Natural killer cell (primary cell): Measurements from ENCODE around the gene CFAP99. TPM values are rescaled to one million over a fixed set of nuclear protein-coding genes. Genes with fewer than 3 reads are reported as not detected.

Source experiments
- ATAC-seq, 3 donors: fragments of 150-1000 bp in 2 of 3; fragments of 200-7000 bp in 1 of 3; cut with Tn5 transposase; 1 replicate in 1 of 3; 2 replicates in 2 of 3; pipeline ENCODE4 v1.10.0; 2021; ENCODE audit warnings: mild to moderate bottlenecking in 2 of 3, moderate library complexity in 2 of 3
- DNase-seq, 2 donors: peaks; one replicate each; pipeline versions ENCODE4 v3.0.0 to v3.0.0-alpha.2; 2013 to 2021; ENCODE audit warnings: mixed read lengths in 1 of 2
- H3K27ac ChIP-seq: one replicate; pipeline ENCODE4 v1.5.1; 2013; ENCODE audit warnings: mild to moderate bottlenecking, low read length
- H3K27me3 ChIP-seq: one replicate; pipeline ENCODE4 v1.6.1; 2013; ENCODE audit warnings: low read length; ENCODE audit not compliant: control insufficient read depth, insufficient read depth
- H3K36me3 ChIP-seq: one replicate; pipeline ENCODE4 v1.6.1; 2013; ENCODE audit warnings: low read length; ENCODE audit not compliant: control insufficient read depth, insufficient read depth
- H3K4me1 ChIP-seq: one replicate; pipeline ENCODE4 v1.6.1; 2013; ENCODE audit warnings: low read length; ENCODE audit not compliant: control insufficient read depth, insufficient read depth
- H3K4me3 ChIP-seq: one replicate; pipeline ENCODE4 v1.5.1; 2013; ENCODE audit warnings: low read length
- H3K9me3 ChIP-seq: one replicate; pipeline ENCODE4 v1.6.1; 2013; ENCODE audit warnings: low read length; ENCODE audit not compliant: control insufficient read depth, insufficient read depth
- H3K27ac Mint-ChIP-seq, 2 donors: one replicate each; pipeline ENCODE4 v1.8.0; 2022; ENCODE audit warnings: mild to moderate bottlenecking in 2 of 2, mixed read lengths in 2 of 2, moderate library complexity in 1 of 2
- H3K27me3 Mint-ChIP-seq, 2 donors: one replicate each; pipeline ENCODE4 v1.8.0; 2022; ENCODE audit warnings: low read depth in 2 of 2, mixed read lengths in 2 of 2
- H3K36me3 Mint-ChIP-seq: one replicate; pipeline ENCODE4 v1.8.0; 2022; ENCODE audit warnings: mixed read lengths
- H3K4me1 Mint-ChIP-seq, 2 donors: one replicate each; pipeline ENCODE4 v1.8.0; 2022; ENCODE audit warnings: mixed read lengths in 2 of 2
- H3K4me3 Mint-ChIP-seq: one replicate; pipeline ENCODE4 v1.8.0; 2022; ENCODE audit warnings: mild to moderate bottlenecking, moderate library complexity, mixed read lengths
- H3K9me3 Mint-ChIP-seq, 2 donors: one replicate each; pipeline ENCODE4 v1.8.0; 2022; ENCODE audit warnings: mixed read lengths in 2 of 2
- WGBS: methylation state at CpG from one replicate; pipeline ENCODE4 v1.1.7; 2013; ENCODE audit warnings: missing lambda C conversion rate; ENCODE audit not compliant: insufficient coverage; 5-methylcytosine and 5-hydroxymethylcytosine counted together
- intact Hi-C: fragments of 100-400 bp; cut with micrococcal nuclease; formaldehyde crosslinking; loops from one replicate; pipeline ENCODE4 v1.14.2; 2022
- total RNA-seq, 4 donors: library from RNA; stranded (reverse); fragments of 120-200 nt in 1 of 4; gene quantifications; one replicate each; pipeline versions ENCODE4 v1.2.3 to v1.2.4, GENCODE V29; 2013 to 2022
- TF ChIP-seq, protein P1 (sequence below): fragments of 200-600 bp; IDR thresholded peaks from one replicate; pipeline ENCODE4 v1.8.0; 2022; ENCODE audit warnings: antibody characterized with exemption

CFAP99 gene
- total RNA-seq, 3 donors from 2014 or later (not counting 1 experiment from before 2014, with no cell fraction given) = not detected

DNA sequence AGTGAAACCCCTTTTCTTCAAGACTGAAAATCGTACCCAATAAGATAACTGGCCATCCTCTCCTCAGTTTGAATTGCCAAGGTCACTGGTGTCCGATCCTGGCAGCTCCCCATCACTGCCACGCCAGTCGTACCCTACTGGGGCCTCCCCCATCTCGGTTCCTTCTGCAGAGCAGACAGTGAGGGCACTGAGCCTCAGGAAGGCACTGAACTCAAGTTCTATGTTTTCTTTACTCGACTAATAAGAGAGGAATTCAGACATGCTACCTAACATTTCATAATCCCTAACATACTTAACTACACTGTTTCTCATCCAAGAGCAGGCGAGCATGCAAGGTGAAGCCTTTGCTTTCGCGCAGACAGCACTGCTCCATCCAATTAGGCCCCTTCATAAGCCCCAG, 23.7 kb upstream of the CFAP99 start:
- Mint-ChIP-seq H3K9me3 (no peaks in the 10 kb centered on the region), H3K36me3 (no peaks in the 10 kb centered on the region), H3K4me3 (peak overlapping the region; percentile 40), H3K27ac (no peak overlapping the region), H3K27me3 (peaks cover 0 to 3% of the 10 kb centered on the region in 2 donors), H3K4me1 (peaks cover 54 to 74% of the 10 kb centered on the region in 2 donors)
- H3K4me1 ChIP-seq = peaks cover 35% of the 10 kb centered on the region
- TF ChIP-seq, protein P1, sequence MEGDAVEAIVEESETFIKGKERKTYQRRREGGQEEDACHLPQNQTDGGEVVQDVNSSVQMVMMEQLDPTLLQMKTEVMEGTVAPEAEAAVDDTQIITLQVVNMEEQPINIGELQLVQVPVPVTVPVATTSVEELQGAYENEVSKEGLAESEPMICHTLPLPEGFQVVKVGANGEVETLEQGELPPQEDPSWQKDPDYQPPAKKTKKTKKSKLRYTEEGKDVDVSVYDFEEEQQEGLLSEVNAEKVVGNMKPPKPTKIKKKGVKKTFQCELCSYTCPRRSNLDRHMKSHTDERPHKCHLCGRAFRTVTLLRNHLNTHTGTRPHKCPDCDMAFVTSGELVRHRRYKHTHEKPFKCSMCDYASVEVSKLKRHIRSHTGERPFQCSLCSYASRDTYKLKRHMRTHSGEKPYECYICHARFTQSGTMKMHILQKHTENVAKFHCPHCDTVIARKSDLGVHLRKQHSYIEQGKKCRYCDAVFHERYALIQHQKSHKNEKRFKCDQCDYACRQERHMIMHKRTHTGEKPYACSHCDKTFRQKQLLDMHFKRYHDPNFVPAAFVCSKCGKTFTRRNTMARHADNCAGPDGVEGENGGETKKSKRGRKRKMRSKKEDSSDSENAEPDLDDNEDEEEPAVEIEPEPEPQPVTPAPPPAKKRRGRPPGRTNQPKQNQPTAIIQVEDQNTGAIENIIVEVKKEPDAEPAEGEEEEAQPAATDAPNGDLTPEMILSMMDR = no peak
- H3K27ac ChIP-seq = no peak overlapping the region
- DNase-seq = no peak
- intact Hi-C loops = no loop called here
- WGBS = 88% methylated on average over 9 of the region's 9 CpGs
- no peak for ATAC-seq
- H3K27me3 ChIP-seq = no peaks in the 10 kb centered on the region
- H3K4me3 ChIP-seq = no peak overlapping the region
- no peaks in the 10 kb centered on the region for H3K9me3 ChIP-seq
- H3K36me3 ChIP-seq = no peaks in the 10 kb centered on the region

GRCh38 chr4:2395584-2395983, 23.2 kb upstream of the CFAP99 start:
- DNase-seq (no peak), ATAC-seq (no peak)
- 85% methylated on average over 9 of the region's 9 CpGs for WGBS
- Histone ChIP-seq H3K4me1 (peaks cover 32% of the 10 kb centered on the region), H3K27ac (no peak overlapping the region), H3K4me3 (no peak overlapping the region), H3K36me3 (no peaks in the 10 kb centered on the region), H3K9me3 (no peaks in the 10 kb centered on the region), H3K27me3 (no peaks in the 10 kb centered on the region)
- Mint-ChIP-seq H3K27me3 (peaks cover 0 to 3% of the 10 kb centered on the region in 2 donors), H3K4me3 (no peak overlapping the region), H3K4me1 (peaks cover 54 to 74% of the 10 kb centered on the region in 2 donors), H3K36me3 (no peaks in the 10 kb centered on the region), H3K9me3 (no peaks in the 10 kb centered on the region), H3K27ac (no peak overlapping the region)
- TF ChIP-seq, protein P1 = no peak
- intact Hi-C loops = no loop called here

- Mint-ChIP-seq H3K36me3 (no peaks in the 10 kb centered on the region), H3K27ac (no peak overlapping the region), H3K27me3 (no peaks in the 10 kb centered on the region), H3K4me3 (no peak overlapping the region), H3K9me3 (no peaks in the 10 kb centered on the region), H3K4me1 (peaks cover 50 to 73% of the 10 kb centered on the region in 2 donors)
- intact Hi-C loops = no loop called here
- Histone ChIP-seq H3K27me3 (no peaks in the 10 kb centered on the region), H3K4me1 (peaks cover 33% of the 10 kb centered on the region), H3K4me3 (no peak overlapping the region), H3K36me3 (no peaks in the 10 kb centered on the region), H3K9me3 (no peaks in the 10 kb centered on the region), H3K27ac (no peak overlapping the region)
- TF ChIP-seq, protein P1 = no peak
- 85% methylated on average over 21 of the region's 21 CpGs for WGBS
- DNase-seq (no peak), ATAC-seq (no peak)
Observed at GRCh38 chr4:2396781-2397368, 21.9 kb upstream of the CFAP99 start.
